Hematopoietic multipotent progenitor cell treated with erythropoietin and hydrocortisone succinate and interleukin-3 and kit ligand, for 4 days (in vitro differentiated cells): ENCODE data around the gene PANK4.

Experiments used
- DNase-seq: peaks from one replicate; pipeline ENCODE4 v3.0.0-alpha.2; 2015

Gene PANK4

GRCh38 chr1:2528016-2528415 lies 1.6 kb upstream of the PANK4 start:
- DNase-seq = no peak

DNA sequence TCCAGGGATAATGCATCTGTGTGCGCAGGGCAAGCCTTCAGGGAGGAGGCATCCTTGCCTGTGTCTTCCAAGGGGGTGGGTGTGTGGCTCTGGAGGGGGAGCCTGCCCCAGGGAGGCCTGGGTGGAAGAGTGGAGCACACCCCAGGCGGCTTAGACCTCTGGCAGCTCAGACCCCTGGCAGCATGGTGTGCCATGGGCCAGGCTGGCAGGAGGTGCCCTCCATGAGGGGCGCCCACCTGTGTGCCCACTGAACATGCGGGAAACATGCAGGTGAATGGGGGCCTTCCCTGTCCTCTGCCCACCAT lies 1.1 kb upstream of the PANK4 start:
- DNase-seq = no peak

DNA sequence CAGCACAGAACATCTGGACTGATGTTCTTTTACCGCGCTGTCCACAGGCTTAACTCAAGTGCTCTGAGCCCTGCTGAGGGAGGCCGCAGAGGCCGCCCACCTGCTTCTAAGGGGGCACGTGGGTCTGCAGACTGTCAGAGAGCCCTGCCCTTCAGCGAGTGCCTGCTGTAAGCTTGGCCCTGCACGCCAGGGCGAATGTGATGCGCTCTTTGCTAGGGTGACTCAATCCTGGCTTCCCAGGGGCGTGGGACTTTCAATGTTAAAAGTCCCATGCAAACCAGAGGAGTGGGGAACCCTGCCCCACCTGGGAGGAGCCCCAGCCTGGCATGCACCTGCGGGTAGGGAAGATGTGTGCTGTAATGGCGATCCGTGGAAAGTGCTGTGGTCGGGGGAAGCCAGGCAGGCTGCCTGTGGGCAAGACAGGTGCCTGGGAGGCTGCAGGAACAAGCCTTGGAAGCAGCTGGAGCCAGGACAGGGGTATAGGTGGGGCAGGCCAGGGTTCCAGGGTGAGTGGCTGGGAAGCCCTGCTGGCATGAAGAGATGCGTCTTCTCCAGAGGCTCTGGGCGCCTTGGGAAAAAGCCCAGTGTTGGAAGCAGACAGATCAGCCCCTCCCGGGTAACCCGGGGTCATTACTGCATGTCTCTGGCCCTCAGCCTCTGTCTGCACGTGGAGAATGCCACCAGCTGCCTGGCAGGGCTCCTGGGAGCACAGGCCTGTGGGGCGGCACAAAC lies 594 bp upstream of the PANK4 start:
- peak; percentile 77 for DNase-seq

- no peak for DNase-seq
Observed at GRCh38 chr1:2525572-2525919, 850 bp downstream of the PANK4 start.

DNA sequence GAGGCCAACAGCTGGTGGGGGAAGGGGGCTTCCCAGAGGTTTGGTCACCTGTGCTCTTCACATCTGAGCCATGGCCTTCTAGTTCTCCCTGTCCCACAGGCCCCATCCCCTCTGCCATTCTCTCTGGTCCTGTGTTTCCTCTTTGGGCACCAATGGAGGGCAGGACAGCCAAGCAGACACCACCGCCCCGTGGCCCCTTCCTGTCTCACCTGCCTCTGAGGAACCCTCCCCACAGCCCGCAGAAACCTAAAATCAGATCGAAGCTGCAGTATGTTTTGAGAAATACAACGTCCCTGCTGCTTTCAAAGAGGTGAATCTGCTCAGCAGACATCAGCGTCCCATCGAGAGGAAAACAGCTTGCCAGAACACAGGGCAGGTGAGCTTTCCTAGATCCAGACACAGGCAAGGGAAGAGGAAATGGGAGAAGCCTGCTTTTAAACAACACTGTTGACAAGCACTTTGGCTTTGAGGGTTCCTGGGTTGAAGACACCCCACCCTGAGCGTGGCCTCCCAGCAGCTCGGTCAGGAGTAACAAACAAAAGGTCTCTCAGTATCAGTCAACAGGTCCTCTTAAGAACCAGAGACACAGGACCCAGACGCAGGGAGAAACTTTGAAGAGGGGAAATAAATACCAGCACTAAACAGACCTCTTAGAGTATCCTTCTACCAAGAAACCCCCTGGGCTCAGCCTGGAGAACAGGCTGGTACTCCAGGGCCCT lies 2.3 kb downstream of the PANK4 start:
- DNase-seq = no peak

- no peak for DNase-seq
Observed at GRCh38 chr1:2523191-2523890, 3.1 kb downstream of the PANK4 start.

DNA sequence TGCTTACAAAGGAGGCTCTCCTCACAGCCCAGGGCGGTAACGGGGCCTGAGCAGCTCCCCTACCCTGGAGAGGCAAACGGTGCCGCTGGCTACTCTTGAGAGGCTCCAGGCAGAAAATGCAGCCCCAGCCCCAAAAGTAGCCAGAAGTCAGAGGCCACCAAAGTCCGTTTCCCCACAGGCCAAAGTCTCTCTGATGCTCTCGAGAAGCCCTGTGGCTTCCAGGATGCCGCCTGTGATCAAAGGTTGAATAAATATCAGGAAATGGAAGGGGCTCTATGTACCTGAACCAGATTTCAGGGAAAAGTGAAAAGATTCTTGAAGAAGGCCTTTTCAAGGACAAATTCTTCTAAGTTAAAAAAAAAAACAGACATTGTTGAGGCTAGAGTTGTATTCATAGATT lies 4.2 kb downstream of the PANK4 start:
- DNase-seq = no peak

DNA sequence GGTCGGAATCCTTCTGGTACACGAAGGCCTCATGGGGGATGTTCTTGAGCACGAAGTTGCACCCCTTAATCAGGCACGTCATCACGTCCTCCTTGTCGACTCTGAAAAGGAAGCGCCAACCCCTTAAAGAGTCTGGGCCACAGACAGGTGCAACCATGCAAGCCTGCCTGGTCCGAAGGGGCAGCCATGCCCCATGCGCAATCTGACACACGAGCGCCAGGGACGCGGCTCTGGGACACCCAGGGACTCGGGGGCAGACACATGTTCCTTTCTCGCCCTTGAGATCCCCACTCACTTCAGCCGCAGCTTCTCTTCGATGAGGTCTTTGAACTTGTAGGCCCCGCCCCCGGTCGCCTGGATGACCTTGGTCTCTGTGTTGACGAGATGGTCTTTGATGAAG lies 5.6 kb downstream of the PANK4 start:
- DNase-seq = no peak

- DNase-seq = no peak
Observed at GRCh38 chr1:2520206-2520605, 6.2 kb downstream of the PANK4 start.

- no peak for DNase-seq
Observed at GRCh38 chr1:2519729-2520128, 6.7 kb downstream of the PANK4 start.

DNA sequence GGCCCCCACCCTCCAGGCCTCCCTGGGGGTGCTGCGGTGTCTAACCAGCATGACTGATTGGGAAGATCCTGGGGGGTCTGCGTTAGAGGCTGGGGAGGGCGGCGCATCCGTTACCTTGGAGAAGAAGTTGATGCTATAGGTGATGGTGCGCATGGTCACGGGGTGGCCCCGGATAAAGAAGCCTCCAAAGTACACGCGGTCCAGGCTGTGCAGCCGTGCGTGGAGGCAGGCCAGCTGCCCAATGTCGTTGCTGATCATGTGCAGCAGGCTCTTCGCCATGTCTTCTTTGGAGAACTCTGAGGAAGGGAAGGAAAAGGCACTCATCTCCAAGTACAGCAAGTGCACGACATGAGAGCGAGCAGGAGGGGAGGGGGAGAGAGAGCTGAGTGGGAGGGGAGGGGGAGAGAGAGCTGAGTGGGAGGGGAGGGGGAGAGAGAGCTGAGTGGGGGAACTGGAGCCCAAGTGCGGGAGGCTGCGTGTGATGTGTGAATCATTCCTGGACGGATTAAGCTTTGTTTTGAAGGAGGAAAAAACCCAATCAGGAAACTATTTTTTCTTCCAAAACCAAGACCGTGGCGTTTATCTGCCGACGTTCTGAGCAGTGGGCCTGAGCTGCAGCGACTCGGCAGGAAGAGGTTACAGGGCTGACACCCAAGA lies 7.2 kb downstream of the PANK4 start:
- DNase-seq = no peak

- no peak for DNase-seq
Observed at GRCh38 chr1:2518528-2518927, 7.9 kb downstream of the PANK4 start.

- no peak for DNase-seq
Observed at GRCh38 chr1:2517966-2518365, 8.4 kb downstream of the PANK4 start.

DNA sequence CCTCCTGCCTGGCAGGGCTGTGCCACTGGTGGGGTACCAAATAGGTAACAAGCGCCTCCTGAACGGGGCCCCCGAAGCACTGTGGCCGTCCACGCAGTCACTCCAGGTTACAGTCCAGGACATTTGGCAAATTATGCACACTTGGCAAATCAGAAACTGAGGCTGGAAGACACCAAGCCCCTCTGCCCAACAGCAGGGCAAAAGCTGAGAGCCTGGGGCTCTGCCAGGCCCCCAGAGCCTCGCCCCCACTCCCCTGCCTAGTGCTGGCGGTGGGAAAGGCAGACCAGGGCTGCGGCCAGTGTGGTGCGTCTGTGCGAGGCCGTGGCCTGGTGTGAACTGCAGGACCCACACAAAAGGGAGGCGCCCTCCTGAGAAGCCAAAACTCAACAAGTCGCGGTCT lies 9.4 kb downstream of the PANK4 start:
- no peak for DNase-seq

- DNase-seq = no peak
Observed at GRCh38 chr1:2516124-2516523, 10.3 kb downstream of the PANK4 start.

GRCh38 chr1:2515763-2516080 lies 10.7 kb downstream of the PANK4 start:
- no peak for DNase-seq

DNA sequence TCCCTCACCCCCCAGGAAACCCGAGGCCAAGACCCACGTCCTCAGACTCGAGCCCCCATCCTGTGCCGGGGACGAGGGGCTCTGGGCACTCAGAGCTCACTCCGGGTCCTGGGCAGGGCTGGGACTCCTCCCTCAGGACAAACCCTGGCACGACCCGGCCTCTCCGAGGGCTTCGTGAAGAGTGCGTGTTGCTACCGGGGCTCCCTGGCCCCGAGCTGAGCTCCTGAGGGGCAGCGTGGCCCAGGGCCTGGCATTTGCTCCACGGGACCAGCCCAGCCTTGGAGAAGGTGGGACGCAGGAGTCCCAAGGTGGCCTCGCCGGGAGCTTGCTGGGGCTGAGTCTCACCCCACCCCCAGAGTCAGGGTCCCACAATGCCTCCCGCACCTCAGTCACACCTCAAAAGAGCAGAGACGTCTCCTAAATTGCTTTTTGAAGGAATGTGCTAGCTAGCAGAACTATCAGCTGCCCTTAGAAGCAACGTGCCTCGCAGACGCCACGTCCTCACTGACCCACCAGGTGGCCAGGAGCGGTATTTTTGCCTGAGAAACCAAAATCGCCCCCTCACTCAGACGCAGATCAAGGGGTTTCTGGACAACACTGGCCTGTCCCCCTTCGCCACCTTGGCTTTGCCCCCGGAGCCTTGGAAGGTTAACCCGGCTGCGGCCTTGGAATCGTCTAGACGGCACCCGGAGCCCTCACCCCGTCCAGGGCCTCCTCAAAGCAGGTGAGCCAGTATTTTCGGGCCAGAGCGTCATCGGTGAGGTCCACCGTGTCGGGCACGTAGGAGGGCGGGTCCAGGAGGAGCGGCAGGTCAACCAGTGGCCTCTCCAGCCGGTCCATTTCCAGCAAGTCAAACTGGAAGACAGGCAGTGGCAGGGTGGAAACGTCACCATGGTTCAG lies 11.3 kb downstream of the PANK4 start:
- DNase-seq = no peak

- DNase-seq = no peak
Observed at GRCh38 chr1:2513939-2514652, 12.3 kb downstream of the PANK4 start.

DNA sequence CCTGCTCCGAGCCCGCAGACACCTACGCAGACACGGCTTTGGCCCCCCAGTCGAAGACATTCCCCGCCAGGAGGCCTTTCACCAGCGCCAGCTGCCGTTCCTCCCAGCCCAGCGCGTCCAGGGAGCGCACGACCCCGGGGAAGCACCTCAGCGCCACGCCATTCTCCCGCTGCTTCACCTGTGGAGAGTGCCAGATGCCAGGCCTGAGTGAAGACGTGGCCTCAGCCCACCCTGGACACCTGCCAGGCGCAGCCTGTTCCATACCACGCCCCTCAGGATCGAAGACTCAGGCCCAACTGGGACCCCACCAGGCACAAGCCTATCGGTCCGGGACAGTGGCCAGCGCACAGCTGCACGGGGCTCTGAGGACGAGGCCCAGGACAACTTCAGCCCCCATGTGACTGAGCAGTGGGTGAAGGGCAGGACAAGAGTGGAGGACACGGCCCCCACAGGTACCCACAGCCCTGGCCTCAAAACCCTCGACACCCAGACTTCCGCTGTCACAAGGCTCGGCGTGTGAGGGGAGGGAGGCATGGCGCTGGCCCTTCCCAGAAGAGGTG lies 13.5 kb downstream of the PANK4 start:
- DNase-seq = no peak

GRCh38 chr1:2510366-2511155 lies 15.8 kb downstream of the PANK4 start:
- no peak for DNase-seq

DNA sequence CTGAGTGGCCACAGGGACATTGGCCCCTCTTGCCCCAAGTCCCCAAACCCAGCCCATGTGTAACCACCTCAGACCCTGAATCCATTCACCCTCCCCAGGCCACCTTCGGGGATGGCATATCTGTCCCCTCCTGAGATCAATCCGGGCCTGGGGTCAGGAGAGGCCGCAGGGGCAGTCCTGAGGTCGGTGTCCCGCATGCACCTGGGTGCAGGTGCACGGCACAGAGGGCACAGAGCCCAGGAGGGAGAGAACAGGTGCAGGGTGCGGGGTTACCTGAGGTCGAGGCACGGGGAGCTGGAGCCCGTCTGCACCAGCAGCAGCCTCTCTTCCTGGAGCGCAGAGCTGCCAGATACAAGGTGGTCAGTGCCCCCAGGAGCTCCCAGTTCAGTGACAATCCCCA lies 16.8 kb downstream of the PANK4 start:
- no peak for DNase-seq
